Brain microvascular endothelial cell (primary cell): Measurements from ENCODE around the gene SRPK3.

Experiments
- DNase-seq: peaks from one replicate; pipeline ENCODE4 v3.0.0-alpha.2; 2020
- H3K27ac ChIP-seq: fragments of 250-450 bp; sonication (Bioruptor Pico); 2 replicates; pipeline ENCODE4 v1.5.1; 2020; ENCODE audit warnings: mild to moderate bottlenecking, moderate library complexity
- H3K27me3 ChIP-seq: fragments of 250-450 bp; sonication (Bioruptor Pico); replicated peaks from 2 replicates; pipeline ENCODE4 v1.5.1; 2020; ENCODE audit warnings: mild to moderate bottlenecking
- H3K36me3 ChIP-seq: fragments of 250-450 bp; sonication (Bioruptor Pico); replicated peaks from 2 replicates; pipeline ENCODE4 v1.5.1; 2020; ENCODE audit warnings: mild to moderate bottlenecking
- H3K4me3 ChIP-seq: 2 replicates; pipeline ENCODE4 v1.5.1; 2011; ENCODE audit warnings: low read depth, mild to moderate bottlenecking, control low read depth, low read length, moderate library complexity
- CTCF ChIP-seq: IDR thresholded peaks from 2 replicates; pipeline ENCODE4 v1.5.1; 2011; ENCODE audit warnings: low read depth, mild to moderate bottlenecking, moderate library complexity, low read length, control low read depth, inconsistent platforms; ENCODE audit errors: missing control alignments
- in situ Hi-C: cut with HindIII; loops from 2 replicates; pipeline ENCODE4 v1.10.0; 2017; ENCODE audit warnings: low sequenced_read_pairs, low pct_ligation_motif_present

SRPK3 gene

GRCh38 chrX:153776120-153776599 is 4.7 kb upstream of the SRPK3 start:
- in situ Hi-C loops = no loop called here
- Histone ChIP-seq H3K27ac (no peak overlapping the region), H3K4me3 (no peak overlapping the region), H3K36me3 (no peaks in the 10 kb centered on the region), H3K27me3 (no peaks in the 10 kb centered on the region)
- no peak for DNase-seq
- TF ChIP-seq CTCF = no peak

- H3K27me3 ChIP-seq = no peaks in the 10 kb centered on the region
- H3K4me3 ChIP-seq = no peak overlapping the region
- no peak overlapping the region for H3K27ac ChIP-seq
- no peaks in the 10 kb centered on the region for H3K36me3 ChIP-seq
- no peak for DNase-seq
- in situ Hi-C loops = no loop called here
- no peak for TF ChIP-seq CTCF
Observed at GRCh38 chrX:153776611-153777045, 4.2 kb upstream of the SRPK3 start.

GRCh38 chrX:153777261-153778090 is 3.4 kb upstream of the SRPK3 start:
- no peak for DNase-seq
- in situ Hi-C loops = no loop called here
- no peak for TF ChIP-seq CTCF
- H3K27ac ChIP-seq = no peak overlapping the region
- no peaks in the 10 kb centered on the region for H3K27me3 ChIP-seq
- no peak overlapping the region for H3K4me3 ChIP-seq
- no peaks in the 10 kb centered on the region for H3K36me3 ChIP-seq

GRCh38 chrX:153778181-153778580 is 2.7 kb upstream of the SRPK3 start:
- no peaks in the 10 kb centered on the region for H3K36me3 ChIP-seq
- DNase-seq = no peak
- TF ChIP-seq CTCF = no peak
- in situ Hi-C loops = no loop called here
- H3K27ac ChIP-seq = no peak overlapping the region
- H3K27me3 ChIP-seq = no peaks in the 10 kb centered on the region
- no peak overlapping the region for H3K4me3 ChIP-seq

GRCh38 chrX:153778684-153779101 is 2.1 kb upstream of the SRPK3 start:
- H3K27ac ChIP-seq = no peak overlapping the region
- no peaks in the 10 kb centered on the region for H3K36me3 ChIP-seq
- peak; percentile 26 for TF ChIP-seq CTCF
- H3K27me3 ChIP-seq = no peaks in the 10 kb centered on the region
- in situ Hi-C loops = no loop called here
- no peak for DNase-seq
- H3K4me3 ChIP-seq = no peak overlapping the region
